H9 (cell line): ENCODE results near the gene PCCA. TPM values are rescaled to one million over a fixed set of nuclear protein-coding genes. Genes with fewer than 3 reads are reported as not detected.

Experiments
- DNase-seq: peaks from one replicate; pipeline ENCODE4 v3.0.0-alpha.2; 2017
- H2AFZ ChIP-seq: one replicate; pipeline ENCODE4 v1.6.1; 2013; ENCODE audit warnings: mild to moderate bottlenecking, low read length, control low read depth, moderate library complexity
- H2AK5ac ChIP-seq: 2 replicates; pipeline ENCODE4 v1.6.1; 2013; ENCODE audit warnings: low read length, control low read depth, mixed read lengths; ENCODE audit not compliant: insufficient read length
- H2BK120ac ChIP-seq: one replicate; pipeline ENCODE4 v1.6.1; 2013; ENCODE audit warnings: low read depth, mild to moderate bottlenecking, low read length, control low read depth, inconsistent platforms; ENCODE audit not compliant: poor library complexity, severe bottlenecking
- H2BK12ac ChIP-seq: 2 replicates; pipeline ENCODE4 v1.6.1; 2013; ENCODE audit warnings: low read length, control low read depth, mixed read lengths, low read depth; ENCODE audit not compliant: insufficient read length
- H2BK15ac ChIP-seq: 2 replicates; pipeline ENCODE4 v1.6.1; 2013; ENCODE audit warnings: low read depth, low read length, control low read depth
- H2BK20ac ChIP-seq: one replicate; pipeline ENCODE4 v1.6.1; 2013; ENCODE audit warnings: low read depth, mild to moderate bottlenecking, low read length, control low read depth, inconsistent platforms; ENCODE audit not compliant: poor library complexity, severe bottlenecking
- H2BK5ac ChIP-seq: 2 replicates; pipeline ENCODE4 v1.6.1; 2013; ENCODE audit warnings: low read length, control low read depth, mixed read lengths; ENCODE audit not compliant: insufficient read length
- H3K14ac ChIP-seq: 2 replicates; pipeline ENCODE4 v1.6.1; 2013; ENCODE audit warnings: low read length, control low read depth; ENCODE audit not compliant: insufficient read depth
- H3K18ac ChIP-seq: 2 replicates; pipeline ENCODE4 v1.6.1; 2013; ENCODE audit warnings: low read depth, mild to moderate bottlenecking, mixed read lengths, low read length, control low read depth; ENCODE audit not compliant: insufficient read length
- H3K23ac ChIP-seq: 2 replicates; pipeline ENCODE4 v1.6.1; 2013; ENCODE audit warnings: low read length, control low read depth, mixed read lengths, low read depth; ENCODE audit not compliant: insufficient read length
- H3K23me2 ChIP-seq: 2 replicates; pipeline ENCODE4 v1.6.1; 2013; ENCODE audit warnings: low read depth, mild to moderate bottlenecking, mixed read lengths, low read length, control low read depth; ENCODE audit not compliant: insufficient read length, poor library complexity, severe bottlenecking
- H3K27ac ChIP-seq: 2 replicates; pipeline ENCODE4 v1.5.1; 2013; ENCODE audit warnings: low read length, control low read depth, mixed read lengths, low read depth; ENCODE audit not compliant: insufficient read length
- H3K27me3 ChIP-seq: 2 replicates; pipeline ENCODE4 v1.6.1; 2013; ENCODE audit warnings: low read length, control low read depth, inconsistent platforms; ENCODE audit not compliant: insufficient read depth
- H3K4ac ChIP-seq: 2 replicates; pipeline ENCODE4 v1.6.1; 2013; ENCODE audit warnings: low read depth, mild to moderate bottlenecking, control low read depth, inconsistent platforms, low read length, moderate library complexity
- H3K4me1 ChIP-seq: 2 replicates; pipeline ENCODE4 v1.6.1; 2013; ENCODE audit warnings: low read length, control low read depth, inconsistent platforms; ENCODE audit not compliant: insufficient read depth
- H3K4me2 ChIP-seq: 2 replicates; pipeline ENCODE4 v1.6.1; 2013; ENCODE audit warnings: low read length, control low read depth, mixed read lengths; ENCODE audit not compliant: insufficient read length, insufficient read depth
- H3K56ac ChIP-seq: 2 replicates; pipeline ENCODE4 v1.6.1; 2013; ENCODE audit warnings: low read depth, mild to moderate bottlenecking, mixed read lengths, low read length, control low read depth; ENCODE audit not compliant: insufficient read length
- H3K79me1 ChIP-seq: 2 replicates; pipeline ENCODE4 v1.6.1; 2013; ENCODE audit warnings: low read depth, mild to moderate bottlenecking, moderate library complexity, low read length, control low read depth, inconsistent platforms; ENCODE audit not compliant: insufficient read depth, poor library complexity, severe bottlenecking
- H3K79me2 ChIP-seq: 2 replicates; pipeline ENCODE4 v1.6.1; 2013; ENCODE audit warnings: low read length, control low read depth, inconsistent platforms; ENCODE audit not compliant: insufficient read depth
- H3K9ac ChIP-seq: 2 replicates; pipeline ENCODE4 v1.6.1; 2013; ENCODE audit warnings: low read length, control low read depth, mixed read lengths; ENCODE audit not compliant: insufficient read length; ENCODE audit errors: extremely low read depth
- H3K9me3 ChIP-seq: one replicate; pipeline ENCODE4 v1.6.1; 2013; ENCODE audit warnings: low read depth, low read length, inconsistent platforms; ENCODE audit not compliant: control insufficient read depth
- H3T11ph ChIP-seq: one replicate; pipeline ENCODE4 v1.6.1; 2013; ENCODE audit warnings: mild to moderate bottlenecking, low read length, control low read depth, inconsistent platforms
- H4K20me1 ChIP-seq: one replicate; pipeline ENCODE4 v1.6.1; 2013; ENCODE audit not compliant: control insufficient read depth, insufficient read length, insufficient read depth
- H4K5ac ChIP-seq: 2 replicates; pipeline ENCODE4 v1.6.1; 2013; ENCODE audit warnings: low read depth, mild to moderate bottlenecking, mixed read lengths, low read length, control low read depth; ENCODE audit not compliant: insufficient read length
- H4K8ac ChIP-seq: replicated peaks from 2 replicates; pipeline ENCODE4 v1.6.1; 2013; ENCODE audit warnings: low read length, control low read depth, mixed read lengths, low read depth; ENCODE audit not compliant: insufficient read length
- H4K91ac ChIP-seq: 2 replicates; pipeline ENCODE4 v1.6.1; 2013; ENCODE audit warnings: low read depth, mild to moderate bottlenecking, moderate library complexity, mixed read lengths, low read length, control low read depth; ENCODE audit not compliant: insufficient read length
- H3K27ac Mint-ChIP-seq, 3 experiments: 2 replicates in 2 of 3; 3 replicates in 1 of 3; pipeline ENCODE4 v1.8.0; 2020 to 2021; ENCODE audit warnings: mixed read lengths in 3 of 3, mild to moderate bottlenecking in 1 of 3, moderate library complexity in 1 of 3
- H3K27me3 Mint-ChIP-seq: 2 replicates; pipeline ENCODE4 v1.8.0; 2021; ENCODE audit warnings: low read depth, mild to moderate bottlenecking, moderate library complexity, mixed read lengths
- H3K36me3 Mint-ChIP-seq, 3 experiments: 2 replicates in 2 of 3; 3 replicates in 1 of 3; pipeline ENCODE4 v1.8.0; 2020 to 2021; ENCODE audit warnings: low read depth in 3 of 3, mixed read lengths in 3 of 3; ENCODE audit not compliant: insufficient read depth in 1 of 3
- H3K4me1 Mint-ChIP-seq, 2 experiments: 2 replicates each; pipeline ENCODE4 v1.8.0; 2020; ENCODE audit warnings: mixed read lengths in 2 of 2
- H3K4me3 Mint-ChIP-seq, 2 experiments: 2 replicates in 1 of 2; 3 replicates in 1 of 2; pipeline ENCODE4 v1.8.0; 2020 to 2021; ENCODE audit warnings: mild to moderate bottlenecking in 2 of 2, mixed read lengths in 2 of 2, moderate library complexity in 1 of 2
- H3K9me3 Mint-ChIP-seq, 2 experiments: 2 replicates in 1 of 2; 3 replicates in 1 of 2; pipeline ENCODE4 v1.8.0; 2020; ENCODE audit warnings: mild to moderate bottlenecking in 2 of 2, mixed read lengths in 2 of 2, moderate library complexity in 1 of 2
- CTCF ChIP-seq: fragments of 200-600 bp; sonication (generic); conservative IDR thresholded peaks from 3 replicates; pipeline ENCODE4 v1.8.0; 2021; ENCODE audit warnings: antibody characterized with exemption, mild to moderate bottlenecking
- WGBS: extraction: QIAGEN DNeasy Blood & Tissue Kit; methylation state at CpG from one replicate; pipeline ENCODE4 v1.1.7; 2013; ENCODE audit warnings: missing lambda C conversion rate, low lambda C conversion rate, mixed read lengths; ENCODE audit not compliant: insufficient read length; ENCODE audit errors: extremely low coverage; 5-methylcytosine and 5-hydroxymethylcytosine counted together
- total RNA-seq: library from RNA; stranded (reverse); gene quantifications from 2 replicates; pipeline ENCODE4 v1.2.1, GENCODE V29; 2021

The PCCA gene
- total RNA-seq, 1 experiment from 2014 or later = 56.5 TPM

- no peak overlapping the region for H4K5ac ChIP-seq
- no peak for DNase-seq
- H3K27ac Mint-ChIP-seq = peak overlapping the region in 1 of 3 experiments; percentile 19; a peak in 2 of 7 replicates
- no peak overlapping the region for H3K18ac ChIP-seq
- H3K4me1 Mint-ChIP-seq = peaks cover 65 to 66% of the 10 kb centered on the region in 2 experiments
- WGBS = no CpG with 5 or more reads among the region's 3 CpGs
- H3K4ac ChIP-seq = no peak overlapping the region
- no peak overlapping the region for H4K8ac ChIP-seq
- H3K56ac ChIP-seq = no peak overlapping the region
- peaks cover 2 to 16% (median 9%) of the 10 kb centered on the region in 3 experiments; a peak in 5 of 7 replicates for H3K36me3 Mint-ChIP-seq
- H3K4me1 ChIP-seq = peaks cover 5% of the 10 kb centered on the region
- no peak overlapping the region for H3T11ph ChIP-seq
- H3K4me2 ChIP-seq = no peak overlapping the region
- no peak overlapping the region for H3K14ac ChIP-seq
- H3K27me3 Mint-ChIP-seq = no peaks in the 10 kb centered on the region
- no peak overlapping the region for H3K9ac ChIP-seq
- no peaks in the 10 kb centered on the region for H3K79me1 ChIP-seq
- no peak overlapping the region for H2AK5ac ChIP-seq
- no peak overlapping the region for H2BK15ac ChIP-seq
- no peak overlapping the region for H3K27ac ChIP-seq
- no peak overlapping the region for H2BK20ac ChIP-seq
- H2BK120ac ChIP-seq = no peak overlapping the region
- H3K27me3 ChIP-seq = no peaks in the 10 kb centered on the region
- no peak overlapping the region for H2BK12ac ChIP-seq
- H2AFZ ChIP-seq = no peak overlapping the region
- H2BK5ac ChIP-seq = no peak overlapping the region
- H4K20me1 ChIP-seq = no peaks in the 10 kb centered on the region
- no peak overlapping the region for H3K4me3 Mint-ChIP-seq
- no peaks in the 10 kb centered on the region for H3K23me2 ChIP-seq
- H3K9me3 Mint-ChIP-seq = no peaks in the 10 kb centered on the region
- no peak for TF ChIP-seq CTCF
- H3K23ac ChIP-seq = no peak overlapping the region
- H4K91ac ChIP-seq = no peak overlapping the region
- H3K79me2 ChIP-seq = 0 out of 2 replicates have a peak, but pooled peaks cover 4% of the 10 kb centered on the region
- no peaks in the 10 kb centered on the region for H3K9me3 ChIP-seq
Observed at GRCh38 chr13:100179276-100179675, 90.4 kb downstream of the PCCA start.
